IPS DF 4.7 (cell line): Measurements from ENCODE around the gene ELOVL6.
"Not testable (repeated sequence)": the region's sequence is repeated elsewhere in the genome, so short reads cannot be mapped to it uniquely, and the experiment has no call there.

Experiments used
- DNase-seq: peaks from one replicate; pipeline ENCODE4 v3.0.0-alpha.2; 2013; ENCODE audit warnings: low spot score; ENCODE audit errors: extremely low read depth

Gene ELOVL6

GRCh38 chr4:110198435-110199416 lies at the start of gene ELOVL6:
Gene ELOVL6, minus strand, starts transcription at chr4:110198615. Its CDS starts 280 bp downstream, at chr4:110198335.
- DNase-seq: no peak

GRCh38 chr4:110248100-110248499 lies 49.7 kb upstream of the ELOVL6 start:
- no peak for DNase-seq

DNA sequence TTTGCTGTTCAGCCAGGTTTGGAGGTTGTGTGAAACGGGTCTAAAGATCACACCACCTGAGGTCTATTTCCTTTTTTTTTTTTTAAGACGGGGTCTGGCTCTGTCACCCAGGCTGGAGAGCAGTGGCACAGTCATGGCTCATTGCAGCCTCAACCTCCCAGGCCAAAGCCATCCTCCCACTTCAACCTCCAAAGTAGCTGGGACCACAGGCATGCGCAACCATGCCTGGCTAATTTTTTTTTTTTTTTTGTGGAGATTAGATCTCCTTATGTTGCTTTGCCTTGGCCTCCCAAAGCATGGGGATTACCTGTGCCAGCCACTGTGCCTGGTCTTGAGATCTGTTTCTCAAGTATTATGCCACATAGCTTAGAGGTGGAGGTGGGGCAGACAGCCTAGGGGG lies 49.2 kb upstream of the ELOVL6 start:
- no peak for DNase-seq

DNA sequence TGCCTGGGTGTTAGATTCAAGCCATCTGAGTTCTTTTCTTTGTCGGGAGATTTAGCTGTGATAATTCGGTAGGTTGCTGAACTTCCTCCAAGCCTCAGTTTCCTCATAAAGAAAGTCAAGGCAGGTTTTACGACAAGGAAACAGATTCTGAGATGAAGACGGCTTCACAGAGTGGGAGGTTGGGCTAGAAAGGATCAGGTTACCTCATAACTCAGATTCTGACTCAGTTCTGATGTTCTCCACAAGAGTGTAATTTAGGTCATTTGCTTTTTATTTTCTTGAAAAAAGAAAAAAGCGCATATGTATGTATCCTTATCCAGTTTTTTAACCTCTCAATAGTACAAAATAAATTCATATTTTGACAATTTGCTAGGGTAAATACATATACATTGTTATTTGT lies 47.2 kb upstream of the ELOVL6 start:
- DNase-seq: no peak

- DNase-seq: no peak
Measured at GRCh38 chr4:110236324-110236723, 37.9 kb upstream of the ELOVL6 start.

DNA sequence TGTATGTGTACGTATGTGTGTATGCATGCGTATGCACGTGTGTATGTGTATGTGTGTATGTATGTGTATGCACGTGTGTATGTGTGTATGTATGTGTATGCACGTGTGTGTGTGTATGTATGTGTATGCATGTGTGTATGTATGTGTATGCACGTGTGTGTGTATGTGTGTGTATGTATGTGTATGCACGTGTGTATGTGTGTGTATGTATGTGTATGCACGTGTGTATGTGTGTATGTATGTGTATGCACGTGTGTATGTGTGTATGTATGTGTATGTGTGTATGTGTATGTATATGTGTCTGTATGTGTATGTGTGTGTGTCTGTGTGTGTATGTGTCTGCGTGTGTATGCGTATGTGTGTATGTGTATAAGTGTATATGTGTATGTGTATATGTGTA lies 35.2 kb upstream of the ELOVL6 start:
- not testable (repeated sequence) for DNase-seq

GRCh38 chr4:110231869-110232268 lies 33.5 kb upstream of the ELOVL6 start:
- no peak for DNase-seq

- DNase-seq: no peak
Measured at GRCh38 chr4:110229266-110229665, 30.9 kb upstream of the ELOVL6 start.

DNA sequence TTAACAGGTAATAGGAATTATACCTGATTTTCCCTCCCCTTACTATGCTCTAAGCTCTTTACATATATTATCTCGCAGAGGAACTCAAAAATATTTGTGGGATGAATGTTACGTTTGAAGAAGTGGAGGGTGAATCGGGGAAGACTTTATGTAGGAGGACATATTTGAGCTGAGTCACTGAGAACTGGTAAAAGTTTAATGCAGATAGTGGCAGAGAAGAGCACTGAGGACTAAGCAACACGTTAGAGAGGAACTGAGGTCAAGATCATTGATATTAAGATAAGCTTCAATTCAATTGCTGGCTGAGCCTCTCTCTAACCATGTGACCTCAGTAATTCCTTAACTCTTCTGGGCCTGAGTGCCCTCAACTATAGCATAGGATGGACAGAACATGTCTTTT lies 26.4 kb upstream of the ELOVL6 start:
- DNase-seq: no peak

- DNase-seq: no peak
Measured at GRCh38 chr4:110224142-110224541, 25.7 kb upstream of the ELOVL6 start.

DNA sequence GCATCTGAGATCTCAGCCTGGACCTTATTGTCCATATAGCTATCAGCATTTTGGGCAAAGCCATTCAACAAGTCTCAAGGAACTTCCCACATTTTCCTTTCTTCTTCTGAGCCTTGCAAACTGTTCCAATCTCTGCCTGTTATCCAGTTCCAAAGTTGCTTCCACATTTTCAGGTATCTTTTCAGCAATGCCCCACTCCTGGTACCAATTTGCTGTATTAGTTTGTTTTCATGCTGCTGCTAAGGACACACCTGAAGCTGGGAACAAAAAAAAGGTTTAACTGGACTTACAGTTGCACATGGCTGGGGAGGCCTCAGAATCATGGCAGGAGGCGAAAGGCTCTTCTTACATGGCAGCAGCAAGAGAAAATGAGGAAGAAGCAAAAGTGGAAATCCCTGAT lies 20.5 kb upstream of the ELOVL6 start:
- not testable (repeated sequence) for DNase-seq

DNA sequence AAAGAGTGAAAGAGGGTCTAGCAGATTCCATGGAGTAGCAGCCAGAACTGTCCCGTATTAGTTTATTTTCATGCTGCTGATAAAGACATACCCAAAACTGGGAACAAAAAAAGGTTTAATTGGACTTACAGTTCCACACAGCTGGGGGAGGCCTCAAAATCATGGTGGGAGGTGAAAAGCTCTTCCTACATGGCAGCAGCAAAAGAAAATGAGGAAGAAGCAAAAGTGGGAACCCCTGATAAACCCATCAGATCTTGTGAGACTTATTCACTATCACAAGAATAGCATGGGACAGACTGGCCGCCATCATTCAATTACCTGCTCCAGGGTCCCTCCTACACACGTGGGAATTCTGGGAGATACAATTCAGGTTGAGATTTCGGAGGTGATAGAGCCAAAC lies 18.8 kb upstream of the ELOVL6 start:
- DNase-seq: not testable (repeated sequence)

DNA sequence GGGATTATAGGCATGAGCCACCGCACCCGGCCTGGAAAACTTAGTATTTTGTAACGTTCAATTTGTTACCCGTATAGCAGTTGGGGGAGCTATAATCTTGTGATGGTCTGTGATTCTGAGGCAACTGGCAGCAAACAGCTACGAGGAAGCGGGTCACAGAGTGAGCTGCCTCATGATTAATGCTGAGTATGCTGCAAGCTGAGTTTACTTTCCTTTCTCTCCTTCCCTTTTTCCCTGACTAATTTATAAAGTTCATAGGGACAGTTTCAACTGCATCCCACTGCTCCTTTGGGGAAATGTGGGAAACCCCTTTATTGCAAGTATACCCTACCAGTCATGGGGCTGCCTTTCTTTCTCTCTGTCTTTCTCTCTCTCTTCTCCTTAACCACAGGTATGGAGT lies 17.7 kb upstream of the ELOVL6 start:
- no peak for DNase-seq

GRCh38 chr4:110211770-110212061 lies 13.3 kb upstream of the ELOVL6 start:
- no peak for DNase-seq

GRCh38 chr4:110211007-110211769 lies 12.8 kb upstream of the ELOVL6 start:
- no peak for DNase-seq

DNA sequence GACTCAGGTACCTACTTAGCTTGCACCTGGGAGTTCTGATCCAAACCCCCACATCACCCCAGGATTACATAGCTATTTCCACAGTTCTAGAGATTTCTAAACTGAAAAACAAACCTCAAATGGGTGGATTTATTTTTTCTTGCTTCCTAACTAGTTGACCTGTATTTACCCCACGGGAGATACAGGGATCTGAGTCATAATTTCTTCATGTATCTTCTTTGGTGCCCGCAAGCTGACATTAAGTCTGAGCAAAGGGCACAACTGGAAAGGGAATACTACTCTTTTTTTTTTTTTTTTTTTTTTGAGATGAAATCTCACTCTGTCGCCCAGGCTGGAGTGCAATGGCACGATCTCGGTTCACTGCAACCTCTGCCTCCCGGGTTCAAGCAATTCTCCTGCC lies 10.0 kb upstream of the ELOVL6 start:
- no peak for DNase-seq

- no peak for DNase-seq
Measured at GRCh38 chr4:110207233-110207632, 8.8 kb upstream of the ELOVL6 start.

DNA sequence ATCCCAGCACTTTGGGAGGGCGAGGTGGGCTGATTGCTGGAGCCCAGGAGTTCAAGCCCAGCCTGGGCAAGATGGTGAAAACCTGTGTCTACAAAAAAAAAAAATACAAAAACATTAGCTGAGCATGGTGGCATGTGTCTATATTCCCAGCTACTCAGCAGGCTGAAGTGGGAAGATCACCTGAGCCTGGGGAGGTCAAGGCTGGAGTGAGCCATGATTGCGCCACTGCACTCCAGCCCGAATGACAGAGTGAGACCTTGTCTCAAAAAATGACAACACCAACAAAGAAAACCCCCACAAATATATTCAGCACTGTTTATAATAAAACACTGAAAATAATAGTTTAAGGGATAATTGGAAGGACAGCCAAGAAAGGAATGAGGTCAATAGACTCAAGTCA lies 3.6 kb upstream of the ELOVL6 start:
- no peak for DNase-seq

- DNase-seq: no peak
Measured at GRCh38 chr4:110201502-110201901, 3.1 kb upstream of the ELOVL6 start.

- DNase-seq: no peak
Measured at GRCh38 chr4:110200689-110201088, 2.3 kb upstream of the ELOVL6 start.

- no peak for DNase-seq
Measured at GRCh38 chr4:110198049-110198434, 373 bp downstream of the ELOVL6 start.

DNA sequence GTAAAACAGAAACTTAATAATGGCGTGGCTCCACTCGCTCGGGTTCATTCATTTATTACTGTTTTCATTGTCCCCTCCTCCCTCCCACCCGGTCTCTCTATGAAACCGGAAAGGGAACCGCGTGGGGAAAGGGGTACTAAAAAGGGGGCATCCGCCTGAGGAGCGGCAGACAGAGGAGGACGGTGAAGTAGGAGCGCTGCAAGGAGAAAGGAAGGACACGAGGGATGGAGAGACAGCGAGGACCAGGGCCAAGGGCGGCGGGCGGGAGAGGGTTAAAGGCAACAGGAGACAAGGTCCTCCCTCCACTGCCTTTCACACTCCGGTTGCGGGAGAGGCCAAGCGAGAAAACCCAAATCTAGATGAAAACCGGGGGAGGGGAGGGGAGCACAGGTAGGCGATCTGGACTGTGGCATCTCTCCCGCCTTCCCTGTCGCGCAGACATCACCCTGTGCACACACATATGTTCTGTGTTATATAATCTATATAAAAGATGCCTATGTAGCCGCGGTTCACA lies 829 bp downstream of the ELOVL6 start:
- DNase-seq: no peak
